ENCODE results near the gene CACNA1H.
"Not testable (repeated sequence)": the region's sequence is repeated elsewhere in the genome, so short reads cannot be mapped to it uniquely, and the experiment has no call there.

DNA sequence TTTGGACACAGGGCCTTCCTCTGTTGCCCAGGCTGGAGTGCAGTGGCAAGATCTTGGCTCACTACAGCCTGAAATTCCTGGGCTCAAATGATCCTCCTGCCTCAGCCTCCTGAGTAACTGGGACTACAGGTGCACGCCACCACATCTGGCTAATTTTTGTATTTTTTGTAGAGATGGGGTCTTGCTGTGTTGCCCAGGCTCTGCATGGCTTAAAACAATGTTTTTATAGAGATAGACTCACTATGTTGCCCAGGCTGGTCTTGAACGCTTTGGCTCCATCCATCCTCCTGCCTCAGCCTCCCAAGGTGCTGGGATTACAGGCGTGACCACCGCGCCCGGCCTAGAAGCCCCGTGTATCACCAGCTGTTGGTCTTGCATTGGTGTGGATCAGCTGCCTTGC, 116.5 kb downstream of the CACNA1H start:
- TF ChIP-seq, protein P1, sequence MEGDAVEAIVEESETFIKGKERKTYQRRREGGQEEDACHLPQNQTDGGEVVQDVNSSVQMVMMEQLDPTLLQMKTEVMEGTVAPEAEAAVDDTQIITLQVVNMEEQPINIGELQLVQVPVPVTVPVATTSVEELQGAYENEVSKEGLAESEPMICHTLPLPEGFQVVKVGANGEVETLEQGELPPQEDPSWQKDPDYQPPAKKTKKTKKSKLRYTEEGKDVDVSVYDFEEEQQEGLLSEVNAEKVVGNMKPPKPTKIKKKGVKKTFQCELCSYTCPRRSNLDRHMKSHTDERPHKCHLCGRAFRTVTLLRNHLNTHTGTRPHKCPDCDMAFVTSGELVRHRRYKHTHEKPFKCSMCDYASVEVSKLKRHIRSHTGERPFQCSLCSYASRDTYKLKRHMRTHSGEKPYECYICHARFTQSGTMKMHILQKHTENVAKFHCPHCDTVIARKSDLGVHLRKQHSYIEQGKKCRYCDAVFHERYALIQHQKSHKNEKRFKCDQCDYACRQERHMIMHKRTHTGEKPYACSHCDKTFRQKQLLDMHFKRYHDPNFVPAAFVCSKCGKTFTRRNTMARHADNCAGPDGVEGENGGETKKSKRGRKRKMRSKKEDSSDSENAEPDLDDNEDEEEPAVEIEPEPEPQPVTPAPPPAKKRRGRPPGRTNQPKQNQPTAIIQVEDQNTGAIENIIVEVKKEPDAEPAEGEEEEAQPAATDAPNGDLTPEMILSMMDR (IDR thresholded peaks at IDR 0.05): not testable (repeated sequence)
- not testable (repeated sequence) for TF ChIP-seq POLR2A (IDR thresholded peaks at IDR 0.05)

All from testis (tissue), 2 donors.